Neural crest cell (in vitro differentiated cells): ENCODE measurements around the gene PPP1R9A. TPM values are rescaled to one million over a fixed set of nuclear protein-coding genes. Genes with fewer than 3 reads are reported as not detected.

Experiments used
- DNase-seq: peaks from one replicate; pipeline ENCODE4 v3.0.0; 2021; ENCODE audit warnings: low read depth, mixed read lengths, low spot score
- H3K27ac Mint-ChIP-seq: one replicate; pipeline ENCODE4 v1.8.0; 2021; ENCODE audit warnings: mild to moderate bottlenecking, mixed read lengths; ENCODE audit not compliant: unreplicated experiment
- H3K27me3 Mint-ChIP-seq: 2 replicates; pipeline ENCODE4 v1.8.0; 2021; ENCODE audit warnings: low read depth, mild to moderate bottlenecking, mixed read lengths
- H3K36me3 Mint-ChIP-seq: 2 replicates; pipeline ENCODE4 v1.8.0; 2021; ENCODE audit warnings: low read depth, mild to moderate bottlenecking, mixed read lengths
- H3K4me1 Mint-ChIP-seq: 2 replicates; pipeline ENCODE4 v1.8.0; 2021; ENCODE audit warnings: mixed read lengths
- H3K4me3 Mint-ChIP-seq: one replicate; pipeline ENCODE4 v1.8.0; 2021; ENCODE audit warnings: mild to moderate bottlenecking, mixed read lengths
- H3K9me3 Mint-ChIP-seq: 2 replicates; pipeline ENCODE4 v1.8.0; 2021; ENCODE audit warnings: mixed read lengths
- long read RNA-seq: library from polyadenylated mRNA; unstranded; transcript quantifications from one replicate; pipeline ENCODE4 v2.0.0, GENCODE V29; 2020
- total RNA-seq: library from RNA; stranded (reverse); gene quantifications from 2 replicates; pipeline ENCODE4 v1.2.1, GENCODE V29; 2021
- TF ChIP-seq, protein P1 (sequence below): fragments of 200-600 bp; sonication (generic); conservative IDR thresholded peaks from 2 replicates; pipeline ENCODE4 v1.5.0; 2021; ENCODE audit warnings: antibody characterized with exemption, mild to moderate bottlenecking

The PPP1R9A gene
- total RNA-seq, result 21.2 and 22.7 TPM in 2 replicates
- long read RNA-seq, partial matches to known transcripts, result 59 of 71 reads
- long read RNA-seq, other reads (novel, unspliced or antisense), result 12 of 71 reads

DNA sequence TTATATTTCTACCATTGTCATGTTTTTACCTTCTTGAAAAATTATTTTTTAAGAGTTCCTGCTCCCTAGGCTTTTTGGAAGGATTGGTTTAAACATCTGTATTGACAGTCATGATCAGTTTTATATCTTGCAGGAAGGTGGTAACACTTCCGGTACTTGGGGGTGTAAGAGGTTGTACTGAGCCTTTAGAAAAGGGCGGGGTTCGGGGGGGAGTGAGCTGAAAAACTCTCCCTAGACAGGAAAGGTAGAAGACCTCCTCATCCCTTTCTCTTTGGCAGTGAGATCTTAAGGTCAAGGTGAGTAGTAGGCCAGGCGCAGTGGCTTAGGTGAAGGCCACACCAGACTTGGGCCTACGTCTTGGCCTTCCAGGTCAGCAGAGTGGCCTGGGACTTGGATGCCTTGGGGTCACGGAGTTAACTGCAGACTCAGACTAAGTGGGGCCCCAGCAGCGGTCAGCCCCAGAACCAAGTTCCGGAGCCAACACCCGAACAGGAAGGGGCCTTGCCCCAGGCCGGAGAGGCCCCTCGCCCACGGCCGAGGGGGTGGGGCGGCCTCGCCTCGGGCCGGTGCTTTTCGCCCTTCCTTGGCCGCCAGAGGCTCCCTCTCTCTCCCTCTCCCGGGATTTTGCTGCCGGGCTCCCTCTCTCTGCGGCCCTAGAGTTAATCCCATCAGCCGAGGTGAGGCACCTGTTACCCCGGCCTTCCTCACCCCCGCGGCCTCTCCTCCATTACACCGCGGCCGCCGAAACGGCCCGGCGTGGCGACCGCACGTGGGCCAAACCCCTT lies at the start of gene PPP1R9A:
PPP1R9A (plus strand) TSS at position 569 of the 785 bp plus-strand sequence. CDS start 2,520 bp downstream, outside the sequence.
- Mint-ChIP-seq H3K36me3 (peaks cover 5% of the 10 kb centered on the region), H3K27me3 (no peaks in the 10 kb centered on the region), H3K9me3 (no peaks in the 10 kb centered on the region), H3K27ac (peak within 1 kb of the TSS; percentile 90), H3K4me3 (peak within 1 kb of the TSS; percentile 95), H3K4me1 (peaks cover 37% of the 10 kb centered on the region)
- TF ChIP-seq, protein P1, sequence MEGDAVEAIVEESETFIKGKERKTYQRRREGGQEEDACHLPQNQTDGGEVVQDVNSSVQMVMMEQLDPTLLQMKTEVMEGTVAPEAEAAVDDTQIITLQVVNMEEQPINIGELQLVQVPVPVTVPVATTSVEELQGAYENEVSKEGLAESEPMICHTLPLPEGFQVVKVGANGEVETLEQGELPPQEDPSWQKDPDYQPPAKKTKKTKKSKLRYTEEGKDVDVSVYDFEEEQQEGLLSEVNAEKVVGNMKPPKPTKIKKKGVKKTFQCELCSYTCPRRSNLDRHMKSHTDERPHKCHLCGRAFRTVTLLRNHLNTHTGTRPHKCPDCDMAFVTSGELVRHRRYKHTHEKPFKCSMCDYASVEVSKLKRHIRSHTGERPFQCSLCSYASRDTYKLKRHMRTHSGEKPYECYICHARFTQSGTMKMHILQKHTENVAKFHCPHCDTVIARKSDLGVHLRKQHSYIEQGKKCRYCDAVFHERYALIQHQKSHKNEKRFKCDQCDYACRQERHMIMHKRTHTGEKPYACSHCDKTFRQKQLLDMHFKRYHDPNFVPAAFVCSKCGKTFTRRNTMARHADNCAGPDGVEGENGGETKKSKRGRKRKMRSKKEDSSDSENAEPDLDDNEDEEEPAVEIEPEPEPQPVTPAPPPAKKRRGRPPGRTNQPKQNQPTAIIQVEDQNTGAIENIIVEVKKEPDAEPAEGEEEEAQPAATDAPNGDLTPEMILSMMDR, result peak; percentile 45
- DNase-seq, result no peak

DNA sequence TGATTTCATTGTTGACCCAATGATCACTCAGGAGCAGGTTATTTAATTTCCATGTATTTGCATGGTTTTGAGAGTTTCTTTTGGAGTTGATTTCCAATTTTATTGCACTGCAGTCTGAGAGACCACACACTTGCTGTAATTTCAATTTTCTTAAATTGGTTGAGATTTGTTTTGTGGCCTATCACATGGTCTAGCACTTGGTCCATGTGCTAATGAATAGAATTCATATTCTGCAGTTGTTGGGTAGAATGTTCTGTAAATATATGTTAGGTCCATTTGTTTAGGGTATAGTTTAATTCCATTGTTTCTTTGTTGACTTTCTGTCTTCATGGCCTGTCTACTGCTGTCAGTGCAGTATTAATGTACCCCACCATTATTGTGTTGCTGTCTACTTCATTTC lies 36.3 kb upstream of the PPP1R9A start:
- TF ChIP-seq, protein P1, result no peak
- no peak for DNase-seq
- H3K4me1 Mint-ChIP-seq, result no peaks in the 10 kb centered on the region
- H3K9me3 Mint-ChIP-seq, result peaks cover 11% of the 10 kb centered on the region
- no peaks in the 10 kb centered on the region for H3K27me3 Mint-ChIP-seq
- no peak overlapping the region for H3K27ac Mint-ChIP-seq
- H3K4me3 Mint-ChIP-seq, result no peak overlapping the region
- no peaks in the 10 kb centered on the region for H3K36me3 Mint-ChIP-seq

DNA sequence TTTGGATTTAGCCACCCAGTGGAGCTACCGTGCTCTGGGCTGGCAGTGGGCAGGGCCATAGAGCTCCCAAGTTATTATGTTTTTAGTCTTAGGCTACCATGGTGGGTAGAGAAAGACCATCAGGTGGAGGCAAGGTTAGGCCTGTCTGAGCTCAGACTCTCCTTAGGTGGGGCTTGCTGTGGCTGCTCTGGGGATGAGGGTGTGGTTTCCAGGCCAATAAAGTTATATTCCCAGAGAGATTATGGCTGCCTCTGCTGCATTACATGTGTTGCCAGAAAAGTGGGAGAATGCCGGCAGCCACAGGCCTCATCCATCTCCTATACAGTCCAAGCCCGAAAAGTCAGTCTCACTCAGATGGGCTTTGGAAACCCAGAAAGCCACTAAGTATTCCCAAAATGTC lies 34.2 kb upstream of the PPP1R9A start:
- H3K9me3 Mint-ChIP-seq, result peaks cover 12% of the 10 kb centered on the region
- H3K27me3 Mint-ChIP-seq, result no peaks in the 10 kb centered on the region
- no peak for DNase-seq
- H3K4me3 Mint-ChIP-seq, result no peak overlapping the region
- no peaks in the 10 kb centered on the region for H3K4me1 Mint-ChIP-seq
- H3K27ac Mint-ChIP-seq, result no peak overlapping the region
- TF ChIP-seq, protein P1, result no peak
- peaks cover 2% of the 10 kb centered on the region for H3K36me3 Mint-ChIP-seq

DNA sequence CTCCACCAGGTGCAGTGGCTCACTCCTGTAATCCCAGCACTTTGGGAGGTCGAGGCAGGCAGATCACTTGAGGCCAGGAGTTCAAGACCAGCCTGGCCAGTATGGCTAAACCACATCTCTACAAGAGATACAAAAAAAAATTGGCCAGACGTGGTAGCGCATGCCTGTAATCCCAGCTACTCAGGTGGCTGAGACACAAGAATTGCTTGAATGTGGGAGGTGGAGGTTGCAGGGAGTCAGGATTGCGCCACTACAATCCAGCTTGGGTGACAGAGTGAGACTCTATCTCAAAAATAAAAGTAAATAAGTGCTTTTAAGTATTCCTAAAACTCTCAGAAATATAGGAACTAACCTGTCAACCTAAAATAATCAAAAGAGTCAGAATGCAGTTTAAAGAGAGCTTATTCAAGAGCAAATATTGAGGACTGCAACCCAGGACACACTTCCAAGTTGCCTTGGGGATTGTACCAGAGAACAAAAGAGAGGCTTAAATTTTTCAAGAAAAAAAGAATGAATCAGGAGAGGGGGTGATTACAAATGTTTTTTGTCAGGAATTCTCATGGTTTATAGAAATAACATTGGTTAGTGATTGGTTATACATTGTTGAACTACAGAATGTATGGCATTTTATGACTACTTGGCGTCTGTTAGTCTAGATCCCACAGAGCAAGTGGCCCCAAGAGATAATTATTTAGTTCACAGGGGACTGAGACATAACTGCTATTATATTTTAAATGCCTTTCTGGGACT lies 33.2 kb upstream of the PPP1R9A start:
- Mint-ChIP-seq H3K36me3 (peaks cover 5% of the 10 kb centered on the region), H3K9me3 (peaks cover 10% of the 10 kb centered on the region), H3K4me3 (no peak overlapping the region), H3K4me1 (no peaks in the 10 kb centered on the region), H3K27me3 (no peaks in the 10 kb centered on the region), H3K27ac (no peak overlapping the region)
- TF ChIP-seq, protein P1, result no peak
- no peak for DNase-seq

DNA sequence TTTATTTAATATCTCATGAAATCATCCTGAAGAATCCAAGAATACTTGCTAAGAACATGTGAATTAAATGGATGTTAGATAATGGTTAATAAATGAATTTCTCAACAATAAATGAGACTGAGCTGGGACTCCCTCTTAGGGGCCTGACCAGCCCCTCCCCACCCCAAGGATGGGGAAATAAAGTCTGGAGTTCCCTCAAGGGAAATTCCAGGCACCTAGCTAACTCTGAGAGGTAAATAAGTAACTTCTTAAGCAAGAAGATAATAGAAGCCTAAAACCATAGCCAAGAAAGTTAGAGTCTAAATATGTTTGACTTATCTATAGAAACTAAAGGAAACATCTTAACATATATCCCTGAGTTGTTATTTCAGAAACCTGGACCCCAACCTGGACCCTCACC lies 32.2 kb upstream of the PPP1R9A start:
- Mint-ChIP-seq H3K4me1 (no peaks in the 10 kb centered on the region), H3K9me3 (peaks cover 10% of the 10 kb centered on the region)
- DNase-seq, result no peak

More for the DNA sequence above, 32.2 kb upstream of the PPP1R9A start:
- H3K4me3 Mint-ChIP-seq, result no peak overlapping the region
- H3K36me3 Mint-ChIP-seq, result peaks cover 5% of the 10 kb centered on the region
- H3K27me3 Mint-ChIP-seq, result no peaks in the 10 kb centered on the region
- no peak overlapping the region for H3K27ac Mint-ChIP-seq
- TF ChIP-seq, protein P1, result no peak
